OCI-LY7 (cell line): ENCODE results near the gene SMC6. TPM values are rescaled to one million over a fixed set of nuclear protein-coding genes. Genes with fewer than 3 reads are reported as not detected.

Experiments used
- BruUV-seq: library from RNA; stranded (reverse); fragments of 400-500 nt; replicated peaks from 2 replicates; lab custom pipeline; 2021; lab: Mats Ljungman, UMichigan
- CTCF ChIA-PET: fragments of 300-600 bp; sonication (Branson Sonifier 250); formaldehyde crosslinking; loops from one replicate; lab custom pipeline; 2022; ENCODE audit warnings: antibody characterized with exemption; ENCODE audit not compliant: unreplicated experiment; lab: Charles Lee
- POLR2A ChIA-PET: fragments of 300-600 bp; sonication (Branson Sonifier 250); formaldehyde crosslinking; loops from one replicate; lab custom pipeline; 2022; ENCODE audit warnings: antibody characterized with exemption; lab: Charles Lee
- DNase-seq: peaks from one replicate; pipeline ENCODE4 v3.0.0-alpha.2; 2015; ENCODE audit warnings: low spot score
- H2AFZ ChIP-seq: fragments of 200-600 bp; sonication (generic), shearing (Covaris generic); 2 replicates; pipeline ENCODE4 v1.6.1; 2014; ENCODE audit warnings: mild to moderate bottlenecking, antibody characterized with exemption, low read length, moderate library complexity
- H3K27ac ChIP-seq: fragments of 200-600 bp; sonication (generic); 2 replicates; pipeline ENCODE4 v1.5.1; 2014; ENCODE audit warnings: mixed run types, low read depth, mild to moderate bottlenecking, moderate library complexity, low read length, inconsistent platforms; ENCODE audit not compliant: poor library complexity, severe bottlenecking
- H3K36me3 ChIP-seq: fragments of 200-600 bp; sonication (generic); 2 replicates; pipeline ENCODE4 v1.6.1; 2014; ENCODE audit warnings: mild to moderate bottlenecking, antibody characterized with exemption, low read length, moderate library complexity, mixed read lengths; ENCODE audit not compliant: insufficient read depth
- H3K4me1 ChIP-seq: fragments of 200-600 bp; sonication (generic); 2 replicates; pipeline ENCODE4 v1.5.1; 2014; ENCODE audit warnings: mild to moderate bottlenecking, low read length; ENCODE audit not compliant: insufficient read depth, poor library complexity, severe bottlenecking
- H3K4me2 ChIP-seq: fragments of 200-600 bp; sonication (generic); 2 replicates; pipeline ENCODE4 v1.6.1; 2014; ENCODE audit warnings: mild to moderate bottlenecking, low read length
- H3K4me3 ChIP-seq: fragments of 200-600 bp; sonication (generic); 2 replicates; pipeline ENCODE4 v1.5.1; 2014; ENCODE audit warnings: mild to moderate bottlenecking, low read depth, low read length; ENCODE audit not compliant: poor library complexity, severe bottlenecking
- H3K79me2 ChIP-seq: fragments of 200-600 bp; sonication (generic); 2 replicates; pipeline ENCODE4 v1.6.1; 2016; ENCODE audit warnings: low read depth, mild to moderate bottlenecking, low read length, moderate library complexity, mixed read lengths; ENCODE audit not compliant: insufficient read depth
- H3K9me2 ChIP-seq: fragments of 200-600 bp; sonication (generic); 2 replicates; pipeline ENCODE4 v1.6.1; 2016; ENCODE audit warnings: mild to moderate bottlenecking, low read length, mixed read lengths; ENCODE audit not compliant: insufficient read depth
- H3K9me3 ChIP-seq: fragments of 200-600 bp; sonication (generic); 2 replicates; pipeline ENCODE4 v1.6.1; 2014; ENCODE audit warnings: mild to moderate bottlenecking, mixed run types, low read length, mixed read lengths
- H4K20me1 ChIP-seq: fragments of 200-600 bp; sonication (generic); 2 replicates; pipeline ENCODE4 v1.6.1; 2014; ENCODE audit warnings: mild to moderate bottlenecking, antibody characterized with exemption, low read length, moderate library complexity, mixed read lengths; ENCODE audit not compliant: insufficient read depth
- EZH2phosphoT487 ChIP-seq: fragments of 200-600 bp; sonication (generic); IDR thresholded peaks from 2 replicates; pipeline ENCODE4 v1.6.1; 2018; ENCODE audit warnings: low read depth, borderline replicate concordance, mild to moderate bottlenecking, mixed run types, antibody characterized with exemption, low read length, moderate library complexity, mixed read lengths
- intact Hi-C: fragments of 100-400 bp; cut with micrococcal nuclease; formaldehyde crosslinking; loops from one replicate; pipeline ENCODE4 v1.10.0; 2022; ENCODE audit not compliant: unreplicated experiment
- total RNA-seq, 2 experiments: library from RNA; depleted of rRNA in 1 of 2; stranded (reverse); fragments of >200 nt in 1 of 2; shearing (Covaris generic) in 1 of 2; gene quantifications; 2 replicates each; pipeline ENCODE4 v1.2.3, GENCODE V29; 2014 to 2022
- TF ChIP-seq, protein P1 (sequence below): fragments of 200-600 bp; sonication (generic); conservative IDR thresholded peaks from 2 replicates; pipeline ENCODE4 v1.5.1; 2014; ENCODE audit warnings: mild to moderate bottlenecking, antibody characterized with exemption, low read length, moderate library complexity, mixed read lengths

The SMC6 gene
- total RNA-seq, 2 experiments from 2014 or later: 37.0 to 62.4 TPM

DNA sequence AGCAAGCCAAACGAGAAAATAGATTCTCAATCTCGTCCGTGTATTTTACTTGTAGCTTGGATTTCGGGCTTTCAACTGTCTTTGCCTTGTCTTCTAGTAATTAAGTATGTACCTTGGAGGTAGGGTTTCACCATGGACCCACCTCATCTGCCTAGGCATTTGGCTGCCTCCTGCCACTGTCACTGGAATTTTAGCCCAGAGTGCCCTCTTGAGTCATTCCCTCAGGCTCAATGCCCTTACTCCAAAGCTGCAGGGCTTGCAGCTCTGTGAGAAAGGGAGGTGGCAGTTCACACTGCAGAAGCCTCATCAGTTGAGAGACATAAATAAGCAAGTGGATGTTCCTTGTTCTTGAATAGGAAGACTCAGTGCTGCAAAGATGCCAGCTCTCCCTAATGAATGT lies 123.5 kb downstream of the SMC6 start:
- POLR2A ChIA-PET: interaction anchor here (0.6 kb wide), 2 partner anchors 125 to 620 kb away, joined by 3 read pairs; no protein-coding TSS in a partner anchor
- intact Hi-C loops: no loop called here
- CTCF ChIA-PET: interaction anchor here (0.6 kb wide), 1 partner anchor 438 kb away, joined by 3 read pairs; no protein-coding TSS in a partner anchor

GRCh38 chr2:17628349-17629261 lies 125.0 kb downstream of the SMC6 start:
- Histone ChIP-seq H2AFZ (no peak overlapping the region), H3K4me3 (no peak overlapping the region), H4K20me1 (no peaks in the 10 kb centered on the region), H3K79me2 (no peaks in the 10 kb centered on the region), H3K27ac (no peak overlapping the region), H3K9me2 (no peaks in the 10 kb centered on the region), H3K4me2 (no peak overlapping the region), H3K4me1 (no peaks in the 10 kb centered on the region), H3K36me3 (no peaks in the 10 kb centered on the region), H3K9me3 (no peaks in the 10 kb centered on the region)
- DNase-seq: no peak
- POLR2A ChIA-PET: interaction anchor here (1.0 kb wide), 1 partner anchor 90 kb away, joined by 3 read pairs; no protein-coding TSS in a partner anchor
- intact Hi-C loops: no loop called here
- CTCF ChIA-PET: interaction anchor here (0.6 kb wide), 1 partner anchor 8 kb away, joined by 3 read pairs; no protein-coding TSS in a partner anchor
- no TSS peak for BruUV-seq
- TF ChIP-seq, protein P1, sequence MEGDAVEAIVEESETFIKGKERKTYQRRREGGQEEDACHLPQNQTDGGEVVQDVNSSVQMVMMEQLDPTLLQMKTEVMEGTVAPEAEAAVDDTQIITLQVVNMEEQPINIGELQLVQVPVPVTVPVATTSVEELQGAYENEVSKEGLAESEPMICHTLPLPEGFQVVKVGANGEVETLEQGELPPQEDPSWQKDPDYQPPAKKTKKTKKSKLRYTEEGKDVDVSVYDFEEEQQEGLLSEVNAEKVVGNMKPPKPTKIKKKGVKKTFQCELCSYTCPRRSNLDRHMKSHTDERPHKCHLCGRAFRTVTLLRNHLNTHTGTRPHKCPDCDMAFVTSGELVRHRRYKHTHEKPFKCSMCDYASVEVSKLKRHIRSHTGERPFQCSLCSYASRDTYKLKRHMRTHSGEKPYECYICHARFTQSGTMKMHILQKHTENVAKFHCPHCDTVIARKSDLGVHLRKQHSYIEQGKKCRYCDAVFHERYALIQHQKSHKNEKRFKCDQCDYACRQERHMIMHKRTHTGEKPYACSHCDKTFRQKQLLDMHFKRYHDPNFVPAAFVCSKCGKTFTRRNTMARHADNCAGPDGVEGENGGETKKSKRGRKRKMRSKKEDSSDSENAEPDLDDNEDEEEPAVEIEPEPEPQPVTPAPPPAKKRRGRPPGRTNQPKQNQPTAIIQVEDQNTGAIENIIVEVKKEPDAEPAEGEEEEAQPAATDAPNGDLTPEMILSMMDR: no peak
- no peak for TF ChIP-seq EZH2phosphoT487

More for the DNA sequence above, 123.5 kb downstream of the SMC6 start:
- H3K4me3 ChIP-seq: no peak overlapping the region
- TF ChIP-seq EZH2phosphoT487: no peak
- TF ChIP-seq, protein P1: no peak
- BruUV-seq: no TSS peak
- H3K79me2 ChIP-seq: no peaks in the 10 kb centered on the region
- no peaks in the 10 kb centered on the region for H3K9me3 ChIP-seq
- H4K20me1 ChIP-seq: no peaks in the 10 kb centered on the region
- H3K9me2 ChIP-seq: no peaks in the 10 kb centered on the region
- no peaks in the 10 kb centered on the region for H3K36me3 ChIP-seq
- no peaks in the 10 kb centered on the region for H3K4me1 ChIP-seq
- H2AFZ ChIP-seq: no peak overlapping the region
- no peak overlapping the region for H3K4me2 ChIP-seq
- H3K27ac ChIP-seq: no peak overlapping the region
- DNase-seq: no peak
